Mesendoderm (in vitro differentiated cells): ENCODE measurements around the gene ELOF1.
"Not testable (repeated sequence)": the region's sequence is repeated elsewhere in the genome, so short reads cannot be mapped to it uniquely, and the experiment has no call there.

ENCODE experiments used
- DNase-seq: peaks from one replicate; pipeline ENCODE4 v3.0.0; 2013
- H2AK5ac ChIP-seq: 2 replicates; pipeline ENCODE4 v1.6.1; 2013; ENCODE audit warnings: low read length, inconsistent platforms
- H2BK120ac ChIP-seq: 2 replicates; pipeline ENCODE4 v1.6.1; 2013; ENCODE audit warnings: low read depth, mild to moderate bottlenecking, low read length, moderate library complexity, mixed read lengths
- H2BK15ac ChIP-seq: replicated peaks from 2 replicates; pipeline ENCODE4 v1.6.1; 2013; ENCODE audit warnings: low read depth, mild to moderate bottlenecking, moderate library complexity
- H2BK5ac ChIP-seq: 2 replicates; pipeline ENCODE4 v1.6.1; 2013; ENCODE audit warnings: low read length, inconsistent platforms
- H3K18ac ChIP-seq: 2 replicates; pipeline ENCODE4 v1.6.1; 2013; ENCODE audit warnings: mild to moderate bottlenecking, low read length, mixed read lengths
- H3K23ac ChIP-seq: one replicate; pipeline ENCODE4 v1.6.1; 2013; ENCODE audit warnings: low read length
- H3K27ac ChIP-seq: 2 replicates; pipeline ENCODE4 v1.5.1; 2013; ENCODE audit warnings: low read depth, mild to moderate bottlenecking, inconsistent platforms, low read length, moderate library complexity
- H3K27me3 ChIP-seq: 2 replicates; pipeline ENCODE4 v1.6.1; 2013; ENCODE audit warnings: low read length, control low read depth, mild to moderate bottlenecking, inconsistent platforms; ENCODE audit not compliant: insufficient read depth, poor library complexity
- H3K36me3 ChIP-seq: 2 replicates; pipeline ENCODE4 v1.6.1; 2013; ENCODE audit warnings: low read length, inconsistent platforms; ENCODE audit not compliant: control insufficient read depth, insufficient read depth
- H3K4ac ChIP-seq: one replicate; pipeline ENCODE4 v1.6.1; 2013; ENCODE audit warnings: low read depth, mild to moderate bottlenecking, low read length, moderate library complexity
- H3K4me1 ChIP-seq: 2 replicates; pipeline ENCODE4 v1.6.1; 2013; ENCODE audit warnings: low read depth, low read length, inconsistent platforms; ENCODE audit not compliant: control insufficient read depth
- H3K4me2 ChIP-seq: 2 replicates; pipeline ENCODE4 v1.6.1; 2013; ENCODE audit warnings: low read length
- H3K4me3 ChIP-seq: 2 replicates; pipeline ENCODE4 v1.5.1; 2013; ENCODE audit warnings: mild to moderate bottlenecking, low read length
- H3K56ac ChIP-seq: one replicate; pipeline ENCODE4 v1.6.1; 2013; ENCODE audit warnings: low read length
- H3K79me1 ChIP-seq: 2 replicates; pipeline ENCODE4 v1.6.1; 2013; ENCODE audit warnings: low read length, inconsistent platforms
- H3K79me2 ChIP-seq: 2 replicates; pipeline ENCODE4 v1.6.1; 2013; ENCODE audit warnings: mild to moderate bottlenecking, low read length; ENCODE audit not compliant: control insufficient read depth, insufficient read depth
- H3K9ac ChIP-seq: 2 replicates; pipeline ENCODE4 v1.6.1; 2013; ENCODE audit warnings: low read length, inconsistent platforms
- H4K5ac ChIP-seq: one replicate; pipeline ENCODE4 v1.6.1; 2013; ENCODE audit warnings: low read length
- H4K8ac ChIP-seq: one replicate; pipeline ENCODE4 v1.6.1; 2013; ENCODE audit warnings: low read depth, mild to moderate bottlenecking, control low read depth, low read length, moderate library complexity
- WGBS: extraction: QIAGEN DNeasy Blood & Tissue Kit; methylation state at CpG from one replicate; pipeline ENCODE4 v1.1.7; 2013; ENCODE audit warnings: low lambda C conversion rate, missing lambda C conversion rate; ENCODE audit not compliant: insufficient coverage; ENCODE audit errors: extremely low coverage; 5-methylcytosine and 5-hydroxymethylcytosine counted together

ELOF1 gene

GRCh38 chr19:11576227-11576626 lies 17.2 kb upstream of the ELOF1 start:
- no peaks in the 10 kb centered on the region for H3K36me3 ChIP-seq
- H3K79me1 ChIP-seq, result no peaks in the 10 kb centered on the region
- no peak overlapping the region for H3K9ac ChIP-seq
- H3K23ac ChIP-seq, result no peak overlapping the region
- H3K4me3 ChIP-seq, result no peak overlapping the region
- no peak overlapping the region for H4K5ac ChIP-seq
- H2BK120ac ChIP-seq, result no peak overlapping the region
- no peak overlapping the region for H3K4me2 ChIP-seq
- H4K8ac ChIP-seq, result no peak overlapping the region
- H3K27ac ChIP-seq, result no peak overlapping the region
- H2BK15ac ChIP-seq, result no peak overlapping the region
- H3K79me2 ChIP-seq, result no peaks in the 10 kb centered on the region
- no peak overlapping the region for H2AK5ac ChIP-seq
- H3K27me3 ChIP-seq, result no peaks in the 10 kb centered on the region
- no peaks in the 10 kb centered on the region for H3K4me1 ChIP-seq
- H3K4ac ChIP-seq, result no peak overlapping the region
- no peak for DNase-seq
- H3K56ac ChIP-seq, result no peak overlapping the region
- no CpG with 5 or more reads among the region's 15 CpGs for WGBS
- no peak overlapping the region for H3K18ac ChIP-seq
- H2BK5ac ChIP-seq, result no peak overlapping the region

- H3K4me1 ChIP-seq, result no peaks in the 10 kb centered on the region
- H3K9ac ChIP-seq, result no peak overlapping the region
- no peak overlapping the region for H2BK120ac ChIP-seq
- no peaks in the 10 kb centered on the region for H3K79me2 ChIP-seq
- no peak overlapping the region for H2AK5ac ChIP-seq
- H3K18ac ChIP-seq, result no peak overlapping the region
- no peak overlapping the region for H2BK5ac ChIP-seq
- H3K56ac ChIP-seq, result no peak overlapping the region
- no peak overlapping the region for H3K27ac ChIP-seq
- no peaks in the 10 kb centered on the region for H3K36me3 ChIP-seq
- no peak overlapping the region for H4K8ac ChIP-seq
- H4K5ac ChIP-seq, result no peak overlapping the region
- no peak overlapping the region for H3K4me2 ChIP-seq
- no peak overlapping the region for H3K4ac ChIP-seq
- no peak overlapping the region for H3K23ac ChIP-seq
- WGBS, result no CpG with 5 or more reads among the region's 9 CpGs
- DNase-seq, result no peak
- H2BK15ac ChIP-seq, result no peak overlapping the region
- H3K4me3 ChIP-seq, result no peak overlapping the region
- H3K27me3 ChIP-seq, result no peaks in the 10 kb centered on the region
- H3K79me1 ChIP-seq, result no peaks in the 10 kb centered on the region
These were observed 15.7 kb upstream of the ELOF1 start for GRCh38 chr19:11574689-11575088.

- H3K18ac ChIP-seq, H3K56ac ChIP-seq, H3K79me1 ChIP-seq, H3K4me1 ChIP-seq, H3K79me2 ChIP-seq, H3K4ac ChIP-seq, H3K9ac ChIP-seq, H4K8ac ChIP-seq, H3K36me3 ChIP-seq, H3K4me3 ChIP-seq, H3K27me3 ChIP-seq, H3K23ac ChIP-seq, H2BK15ac ChIP-seq, H4K5ac ChIP-seq, H3K27ac ChIP-seq, H2AK5ac ChIP-seq, H2BK5ac ChIP-seq, DNase-seq, H2BK120ac ChIP-seq, H3K4me2 ChIP-seq: not testable (repeated sequence)
- no CpG with 5 or more reads among the region's 4 CpGs for WGBS
These were observed 14.7 kb upstream of the ELOF1 start for GRCh38 chr19:11573763-11574162.

- H3K4ac ChIP-seq, DNase-seq, H3K79me1 ChIP-seq, H3K23ac ChIP-seq, H3K9ac ChIP-seq, H3K27ac ChIP-seq, H3K56ac ChIP-seq, H3K79me2 ChIP-seq, H3K4me2 ChIP-seq, H2BK5ac ChIP-seq, H4K5ac ChIP-seq, H3K4me3 ChIP-seq, H3K27me3 ChIP-seq, H3K36me3 ChIP-seq, H2BK120ac ChIP-seq, H2BK15ac ChIP-seq, H4K8ac ChIP-seq, H2AK5ac ChIP-seq, H3K4me1 ChIP-seq, H3K18ac ChIP-seq: not testable (repeated sequence)
- WGBS, result no CpG with 5 or more reads among the region's 6 CpGs
These were observed 14.3 kb upstream of the ELOF1 start for GRCh38 chr19:11573354-11573753.

GRCh38 chr19:11570039-11570462 lies 11.0 kb upstream of the ELOF1 start:
- no peak for DNase-seq

GRCh38 chr19:11566164-11566563 lies 7.1 kb upstream of the ELOF1 start:
- no peak overlapping the region for H3K4ac ChIP-seq
- no peak for DNase-seq

More at GRCh38 chr19:11570039-11570462, 11.0 kb upstream of the ELOF1 start:
- H3K4me1 ChIP-seq, result no peaks in the 10 kb centered on the region
- H3K27me3 ChIP-seq, result no peaks in the 10 kb centered on the region
- H3K4me3 ChIP-seq, result no peak overlapping the region
- no CpG with 5 or more reads among the region's 5 CpGs for WGBS
- H2AK5ac ChIP-seq, result no peak overlapping the region
- H3K4ac ChIP-seq, result no peak overlapping the region
- H3K56ac ChIP-seq, result no peak overlapping the region
- H2BK5ac ChIP-seq, result no peak overlapping the region
- no peak overlapping the region for H3K9ac ChIP-seq
- H3K36me3 ChIP-seq, result no peaks in the 10 kb centered on the region
- H4K5ac ChIP-seq, result no peak overlapping the region
- H3K18ac ChIP-seq, result no peak overlapping the region
- H2BK120ac ChIP-seq, result no peak overlapping the region
- H3K79me2 ChIP-seq, result no peaks in the 10 kb centered on the region
- no peak overlapping the region for H4K8ac ChIP-seq
- no peaks in the 10 kb centered on the region for H3K79me1 ChIP-seq
- no peak overlapping the region for H3K27ac ChIP-seq
- H3K23ac ChIP-seq, result no peak overlapping the region
- H2BK15ac ChIP-seq, result no peak overlapping the region
- no peak overlapping the region for H3K4me2 ChIP-seq

More at GRCh38 chr19:11566164-11566563, 7.1 kb upstream of the ELOF1 start:
- no peak overlapping the region for H3K27ac ChIP-seq
- no peak overlapping the region for H4K8ac ChIP-seq
- H3K79me2 ChIP-seq, result no peaks in the 10 kb centered on the region
- WGBS, result no CpG with 5 or more reads among the region's 2 CpGs
- H3K4me1 ChIP-seq, result no peaks in the 10 kb centered on the region
- H3K18ac ChIP-seq, result no peak overlapping the region
- H3K4me2 ChIP-seq, result no peak overlapping the region
- H3K27me3 ChIP-seq, result no peaks in the 10 kb centered on the region
- H3K4me3 ChIP-seq, result no peak overlapping the region
- no peak overlapping the region for H3K23ac ChIP-seq
- H3K9ac ChIP-seq, result no peak overlapping the region
- H2BK15ac ChIP-seq, result no peak overlapping the region
- no peaks in the 10 kb centered on the region for H3K36me3 ChIP-seq
- H3K56ac ChIP-seq, result no peak overlapping the region
- no peak overlapping the region for H2AK5ac ChIP-seq
- no peak overlapping the region for H4K5ac ChIP-seq
- no peak overlapping the region for H2BK5ac ChIP-seq
- H2BK120ac ChIP-seq, result no peak overlapping the region
- no peaks in the 10 kb centered on the region for H3K79me1 ChIP-seq
